ENCODE measurements around the gene GRIN3B. TPM values are rescaled to one million over a fixed set of nuclear protein-coding genes. Genes with fewer than 3 reads are reported as not detected.
A peak's percentile ranks its signal among the peaks of the same experiment; 100 is the strongest.

Gene GRIN3B
- total RNA-seq, 1 donor from 2014 or later: not detected

DNA sequence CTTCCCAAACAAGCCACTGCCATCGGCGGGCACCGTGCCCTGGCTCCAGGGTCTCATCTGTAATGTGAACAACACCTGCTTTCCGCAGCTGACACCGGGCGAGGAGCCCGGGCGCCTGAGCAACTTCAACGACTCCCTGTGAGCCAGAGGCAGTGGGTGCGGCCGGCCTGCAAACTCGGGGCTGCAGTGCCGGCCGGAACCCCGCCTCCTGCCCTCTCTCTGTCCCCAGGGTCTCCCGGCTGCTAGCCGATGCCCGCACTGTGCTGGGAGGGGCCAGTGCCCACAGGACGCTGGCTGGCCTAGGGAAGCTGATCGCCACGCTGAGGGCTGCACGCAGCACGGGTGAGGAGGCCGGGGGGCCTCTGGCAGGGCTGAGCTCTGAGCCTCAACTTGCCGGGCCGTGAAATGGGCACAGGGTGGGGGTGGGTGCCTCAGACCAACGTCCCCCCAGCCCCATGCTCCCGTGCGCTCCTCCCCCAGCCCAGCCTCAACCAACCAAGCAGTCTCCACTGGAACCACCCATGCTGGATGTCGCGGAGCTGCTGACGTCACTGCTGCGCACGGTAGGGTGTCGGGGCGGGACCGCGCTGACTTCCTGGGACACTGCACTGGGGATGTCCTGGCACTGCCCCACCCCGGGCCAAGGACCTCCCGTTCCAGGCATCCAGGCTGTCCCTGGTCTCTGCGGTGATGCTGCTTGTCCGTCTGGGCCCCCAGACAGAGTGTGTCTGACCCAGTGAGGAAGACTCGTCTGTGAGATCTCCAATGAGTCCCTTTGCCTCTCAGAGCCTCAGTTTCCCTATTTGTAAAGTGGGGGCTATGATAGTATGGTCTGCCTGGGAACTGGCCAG is 41.8 kb downstream of the GRIN3B start:
- peak; percentile 88 for DNase-seq

DNA sequence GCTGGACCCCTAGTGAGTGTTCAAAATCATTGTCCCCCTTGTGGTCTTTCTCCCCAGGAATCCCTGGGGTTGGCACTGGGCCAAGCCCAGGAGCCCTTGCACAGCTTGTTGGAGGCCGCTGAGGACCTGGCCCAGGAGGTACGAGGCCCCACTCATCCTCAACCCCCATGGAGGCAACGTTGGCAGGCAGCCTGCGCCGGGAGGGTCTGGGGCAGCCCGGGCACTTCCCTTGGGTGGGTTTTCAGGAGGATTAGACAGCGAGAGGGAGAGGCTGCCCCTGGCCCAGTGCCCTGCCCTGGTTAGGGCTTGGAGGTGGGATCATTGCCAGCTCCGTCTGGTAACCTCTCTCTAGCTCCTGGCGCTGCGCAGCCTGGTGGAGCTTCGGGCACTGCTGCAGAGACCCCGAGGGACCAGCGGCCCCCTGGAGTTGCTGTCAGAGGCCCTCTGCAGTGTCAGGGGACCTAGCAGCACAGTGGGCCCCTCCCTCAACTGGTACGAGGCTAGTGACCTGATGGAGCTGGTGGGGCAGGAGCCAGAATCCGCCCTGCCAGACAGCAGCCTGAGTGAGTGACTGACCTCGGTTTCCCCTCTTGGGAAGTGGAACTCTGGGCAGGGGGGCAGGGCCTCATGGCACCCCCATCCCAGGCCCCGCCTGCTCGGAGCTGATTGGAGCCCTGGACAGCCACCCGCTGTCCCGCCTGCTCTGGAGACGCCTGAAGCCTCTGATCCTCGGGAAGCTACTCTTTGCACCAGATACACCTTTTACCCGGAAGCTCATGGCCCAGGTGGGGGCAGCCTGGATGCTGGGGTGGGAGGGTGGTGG is 42.7 kb downstream of the GRIN3B start:
- DNase-seq: peak; percentile 62

DNA sequence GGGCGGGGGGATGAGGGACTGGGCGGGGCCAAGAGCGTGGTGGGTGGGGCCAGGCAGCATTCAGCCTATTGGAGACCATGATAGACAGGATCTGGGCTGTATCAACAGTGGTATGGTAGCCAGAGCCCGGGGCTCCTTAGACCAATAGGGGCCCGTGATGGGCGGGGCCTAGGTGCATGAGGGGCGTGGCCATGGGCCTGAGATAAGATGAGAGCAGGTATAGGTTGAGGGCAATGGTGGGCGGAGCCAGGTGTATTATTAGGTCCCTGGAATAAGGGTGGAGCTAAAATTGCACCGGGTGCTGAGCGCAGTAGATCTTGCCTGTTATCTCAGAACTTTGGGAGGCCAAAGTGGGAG is 45.0 kb downstream of the GRIN3B start:
- DNase-seq: no peak

DNA sequence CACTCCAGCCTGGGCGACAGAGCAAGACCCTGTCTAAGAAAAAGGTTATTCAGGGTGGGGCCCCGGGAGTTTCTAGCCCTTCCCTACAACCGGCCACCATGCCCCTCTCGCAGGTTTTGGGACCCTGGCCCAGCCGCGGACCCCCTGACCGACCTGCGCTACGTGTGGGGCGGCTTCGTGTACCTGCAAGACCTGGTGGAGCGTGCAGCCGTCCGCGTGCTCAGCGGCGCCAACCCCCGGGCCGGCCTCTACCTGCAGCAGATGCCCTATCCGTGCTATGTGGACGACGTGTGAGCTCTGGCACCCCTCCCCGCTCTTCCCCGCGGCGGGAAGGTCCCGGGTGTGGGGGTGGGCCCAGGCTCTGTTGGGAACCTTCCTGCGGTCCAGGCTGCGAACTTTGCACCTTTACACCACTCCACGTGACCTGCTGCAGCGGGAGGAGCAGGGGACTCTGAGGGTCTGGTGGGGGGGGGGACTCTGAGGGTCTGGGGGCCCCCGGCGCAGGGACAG is 46.0 kb downstream of the GRIN3B start:
- DNase-seq: no peak

DNA sequence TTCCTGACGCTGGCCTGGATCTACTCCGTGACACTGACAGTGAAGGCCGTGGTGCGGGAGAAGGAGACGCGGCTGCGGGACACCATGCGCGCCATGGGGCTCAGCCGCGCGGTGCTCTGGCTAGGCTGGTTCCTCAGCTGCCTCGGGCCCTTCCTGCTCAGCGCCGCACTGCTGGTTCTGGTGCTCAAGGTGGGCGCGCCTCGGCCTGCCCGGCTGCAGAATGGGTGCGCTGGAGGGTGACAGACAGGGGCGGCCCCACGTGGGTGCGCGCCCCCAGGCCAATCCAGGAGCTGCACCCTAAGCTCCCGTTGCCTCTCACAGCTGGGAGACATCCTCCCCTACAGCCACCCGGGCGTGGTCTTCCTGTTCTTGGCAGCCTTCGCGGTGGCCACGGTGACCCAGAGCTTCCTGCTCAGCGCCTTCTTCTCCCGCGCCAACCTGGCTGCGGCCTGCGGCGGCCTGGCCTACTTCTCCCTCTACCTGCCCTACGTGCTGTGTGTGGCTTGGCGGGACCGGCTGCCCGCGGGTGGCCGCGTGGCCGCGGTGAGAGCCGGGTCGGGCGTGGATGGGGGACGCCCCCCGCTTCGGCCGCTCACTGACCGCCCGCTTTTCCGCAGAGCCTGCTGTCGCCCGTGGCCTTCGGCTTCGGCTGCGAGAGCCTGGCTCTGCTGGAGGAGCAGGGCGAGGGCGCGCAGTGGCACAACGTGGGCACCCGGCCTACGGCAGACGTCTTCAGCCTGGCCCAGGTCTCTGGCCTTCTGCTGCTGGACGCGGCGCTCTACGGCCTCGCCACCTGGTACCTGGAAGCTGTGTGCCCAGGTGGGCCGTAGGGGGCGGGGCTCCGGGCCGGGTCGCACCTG is 46.8 kb downstream of the GRIN3B start:
- DNase-seq: no peak

DNA sequence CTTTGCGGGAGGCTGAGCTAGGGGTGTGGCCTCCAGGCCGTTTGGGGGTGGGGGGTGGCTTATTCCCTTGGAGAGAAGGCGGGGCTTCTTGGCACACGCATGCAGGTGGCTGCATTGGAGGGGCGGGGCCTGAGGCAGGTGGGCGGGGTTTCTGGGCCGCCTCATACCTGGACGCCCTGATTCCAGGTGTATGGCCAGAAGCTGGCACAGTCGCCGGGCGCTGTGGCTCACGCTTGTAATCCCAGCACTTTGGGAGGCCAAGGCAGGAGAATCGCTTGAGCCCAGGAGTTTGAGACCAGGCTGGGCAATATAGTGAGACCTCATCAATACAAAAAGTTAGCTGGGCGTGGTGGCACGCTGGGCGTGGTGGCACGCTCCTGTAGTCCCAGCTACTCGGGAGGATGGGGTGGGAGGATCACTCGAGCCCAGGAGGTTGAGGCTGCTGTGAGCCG is 47.5 kb downstream of the GRIN3B start:
- DNase-seq: no peak

DNA sequence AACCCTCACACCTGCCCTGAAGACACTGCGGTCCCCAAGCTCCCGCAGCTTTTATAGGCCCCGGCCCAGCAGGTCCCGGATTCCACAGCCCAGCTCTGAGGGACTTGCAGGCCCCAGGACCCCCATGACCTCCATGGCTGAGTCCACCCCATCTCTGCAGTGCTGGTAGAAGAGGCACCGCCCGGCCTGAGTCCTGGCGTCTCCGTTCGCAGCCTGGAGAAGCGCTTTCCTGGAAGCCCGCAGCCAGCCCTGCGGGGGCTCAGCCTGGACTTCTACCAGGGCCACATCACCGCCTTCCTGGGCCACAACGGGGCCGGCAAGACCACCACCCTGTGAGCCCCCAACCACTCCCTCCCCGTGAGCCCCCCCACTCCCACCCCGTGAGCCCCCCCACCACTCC is 48.9 kb downstream of the GRIN3B start:
- no peak for DNase-seq

DNA sequence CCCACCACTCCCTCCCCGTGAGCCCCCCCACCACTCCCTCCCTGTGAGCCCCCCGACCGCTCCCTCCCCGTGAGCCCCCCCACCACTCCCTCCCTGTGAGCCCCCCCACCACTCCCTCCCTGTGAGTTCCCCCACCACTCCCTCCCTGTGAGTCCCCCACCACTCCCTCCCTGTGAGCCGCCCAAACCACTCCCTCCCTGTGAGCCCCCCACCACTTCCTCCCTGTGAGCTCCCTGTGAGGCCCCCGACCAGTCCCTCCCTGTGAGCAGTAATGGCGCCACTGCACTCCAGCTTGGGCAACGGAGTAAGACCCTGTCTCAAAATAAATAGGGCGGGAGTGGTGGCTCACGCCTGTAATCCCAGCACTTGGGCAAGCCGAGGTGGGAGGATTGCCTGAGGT is 49.6 kb downstream of the GRIN3B start:
- DNase-seq: no peak

DNA sequence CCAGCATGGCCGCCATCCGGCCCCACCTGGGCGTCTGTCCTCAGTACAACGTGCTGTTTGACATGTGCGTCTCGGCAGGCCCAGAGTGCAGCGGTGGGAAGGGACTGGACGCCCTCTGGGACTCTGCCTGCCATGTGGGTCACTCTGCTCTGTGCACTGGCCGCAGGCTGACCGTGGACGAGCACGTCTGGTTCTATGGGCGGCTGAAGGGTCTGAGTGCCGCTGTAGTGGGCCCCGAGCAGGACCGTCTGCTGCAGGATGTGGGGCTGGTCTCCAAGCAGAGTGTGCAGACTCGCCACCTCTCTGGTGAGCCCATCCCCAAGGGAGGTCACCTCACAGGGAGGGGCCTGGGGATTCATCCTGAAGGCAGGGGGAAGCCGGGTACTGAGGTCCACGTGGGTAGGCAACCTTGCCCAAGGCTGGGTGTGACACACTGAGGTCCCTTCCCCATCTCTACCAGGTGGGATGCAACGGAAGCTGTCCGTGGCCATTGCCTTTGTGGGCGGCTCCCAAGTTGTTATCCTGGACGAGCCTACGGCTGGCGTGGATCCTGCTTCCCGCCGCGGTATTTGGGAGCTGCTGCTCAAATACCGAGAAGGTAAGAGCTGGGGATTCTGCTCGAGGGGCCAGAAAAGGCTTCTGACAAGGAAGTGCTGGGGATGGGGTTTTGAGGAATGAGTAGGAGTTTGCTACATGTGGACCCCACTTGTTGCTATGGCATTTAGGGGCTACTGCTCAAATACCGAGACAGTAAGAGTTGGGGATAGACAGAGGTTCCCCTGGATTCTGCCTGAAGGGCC is 51.0 kb downstream of the GRIN3B start:
- no peak for DNase-seq

DNA sequence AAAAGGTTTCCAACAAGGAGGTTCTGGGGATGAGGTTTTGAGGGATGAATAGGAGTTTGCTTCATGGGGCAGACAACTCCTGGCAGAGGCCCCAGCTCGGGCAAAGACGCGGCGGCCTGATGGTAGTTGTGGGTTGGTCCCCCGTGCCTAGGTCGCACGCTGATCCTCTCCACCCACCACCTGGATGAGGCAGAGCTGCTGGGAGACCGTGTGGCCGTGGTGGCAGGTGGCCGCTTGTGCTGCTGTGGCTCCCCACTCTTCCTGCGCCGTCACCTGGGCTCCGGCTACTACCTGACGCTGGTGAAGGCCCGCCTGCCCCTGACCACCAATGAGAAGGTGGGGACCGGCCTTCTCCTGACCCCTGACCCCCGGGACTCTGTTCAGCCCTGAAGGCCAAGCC is 51.6 kb downstream of the GRIN3B start:
- no peak for DNase-seq

DNA sequence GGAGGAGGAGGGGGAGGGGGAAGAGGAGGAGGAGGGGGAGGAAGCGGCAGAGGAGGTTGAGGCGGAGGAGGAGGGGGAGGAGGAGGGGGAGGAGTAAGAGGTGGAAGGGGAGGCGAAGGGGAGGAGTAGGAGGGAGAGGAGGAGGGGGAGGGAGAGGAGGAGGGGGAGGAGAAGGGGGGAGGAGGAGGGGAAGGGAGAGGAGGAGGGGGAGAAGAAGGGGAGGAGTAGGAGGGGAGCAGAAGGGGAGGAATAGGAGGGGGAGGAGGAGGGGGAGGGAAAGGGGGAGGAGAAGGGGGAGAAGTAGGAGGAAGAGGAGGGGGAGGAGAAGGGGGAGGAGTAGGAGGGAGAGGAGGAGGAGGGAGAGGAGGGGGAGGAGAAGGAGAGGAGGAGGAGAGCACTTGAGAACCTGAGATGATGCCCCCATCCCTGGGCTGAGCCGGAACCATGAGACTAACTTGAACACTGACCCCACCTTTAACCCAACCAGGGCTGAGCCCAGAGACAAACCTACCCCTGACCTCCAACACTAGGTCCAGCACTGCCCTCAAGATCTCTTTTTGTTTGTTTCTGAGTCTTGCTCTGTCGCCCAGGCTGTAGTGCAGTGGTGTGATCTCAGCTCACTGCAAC is 52.2 kb downstream of the GRIN3B start:
- no peak for DNase-seq

DNA sequence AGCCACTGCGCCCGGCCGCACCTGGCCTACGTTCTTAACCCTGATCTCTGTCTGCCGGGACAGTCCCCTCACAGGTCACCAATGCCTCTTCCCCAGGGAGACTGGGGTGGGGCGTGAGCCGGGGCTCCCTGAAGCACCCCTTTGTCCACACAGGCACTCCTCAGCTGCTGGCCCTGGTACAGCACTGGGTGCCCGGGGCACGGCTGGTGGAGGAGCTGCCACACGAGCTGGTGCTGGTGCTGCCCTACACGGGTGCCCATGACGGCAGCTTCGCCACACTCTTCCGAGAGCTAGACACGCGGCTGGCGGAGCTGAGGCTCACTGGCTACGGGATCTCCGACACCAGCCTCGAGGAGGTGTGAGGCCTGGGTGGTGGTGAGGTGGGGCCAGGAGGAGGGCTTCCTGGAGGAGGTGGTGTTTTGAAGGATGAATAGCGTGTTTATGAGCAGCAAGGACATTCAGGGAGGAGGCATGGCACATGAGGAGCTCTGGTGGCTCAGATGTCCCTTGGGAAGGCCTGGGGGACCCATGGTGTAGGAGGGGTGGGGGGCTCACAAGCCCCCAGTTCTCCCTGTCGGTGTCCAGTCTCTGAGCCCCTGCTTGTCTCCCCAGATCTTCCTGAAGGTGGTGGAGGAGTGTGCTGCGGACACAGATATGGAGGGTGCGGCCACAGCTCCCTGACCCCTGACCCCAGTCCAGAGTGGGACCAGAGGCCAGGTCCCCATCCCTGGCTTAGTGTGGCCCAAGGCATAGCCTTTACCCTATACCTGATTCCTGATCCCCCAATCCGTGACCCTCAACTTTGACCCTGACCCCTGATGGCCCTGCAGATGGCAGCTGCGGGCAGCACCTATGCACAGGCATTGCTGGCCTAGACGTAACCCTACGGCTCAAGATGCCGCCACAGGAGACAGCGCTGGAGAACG is 53.2 kb downstream of the GRIN3B start:
- no peak for DNase-seq

DNA sequence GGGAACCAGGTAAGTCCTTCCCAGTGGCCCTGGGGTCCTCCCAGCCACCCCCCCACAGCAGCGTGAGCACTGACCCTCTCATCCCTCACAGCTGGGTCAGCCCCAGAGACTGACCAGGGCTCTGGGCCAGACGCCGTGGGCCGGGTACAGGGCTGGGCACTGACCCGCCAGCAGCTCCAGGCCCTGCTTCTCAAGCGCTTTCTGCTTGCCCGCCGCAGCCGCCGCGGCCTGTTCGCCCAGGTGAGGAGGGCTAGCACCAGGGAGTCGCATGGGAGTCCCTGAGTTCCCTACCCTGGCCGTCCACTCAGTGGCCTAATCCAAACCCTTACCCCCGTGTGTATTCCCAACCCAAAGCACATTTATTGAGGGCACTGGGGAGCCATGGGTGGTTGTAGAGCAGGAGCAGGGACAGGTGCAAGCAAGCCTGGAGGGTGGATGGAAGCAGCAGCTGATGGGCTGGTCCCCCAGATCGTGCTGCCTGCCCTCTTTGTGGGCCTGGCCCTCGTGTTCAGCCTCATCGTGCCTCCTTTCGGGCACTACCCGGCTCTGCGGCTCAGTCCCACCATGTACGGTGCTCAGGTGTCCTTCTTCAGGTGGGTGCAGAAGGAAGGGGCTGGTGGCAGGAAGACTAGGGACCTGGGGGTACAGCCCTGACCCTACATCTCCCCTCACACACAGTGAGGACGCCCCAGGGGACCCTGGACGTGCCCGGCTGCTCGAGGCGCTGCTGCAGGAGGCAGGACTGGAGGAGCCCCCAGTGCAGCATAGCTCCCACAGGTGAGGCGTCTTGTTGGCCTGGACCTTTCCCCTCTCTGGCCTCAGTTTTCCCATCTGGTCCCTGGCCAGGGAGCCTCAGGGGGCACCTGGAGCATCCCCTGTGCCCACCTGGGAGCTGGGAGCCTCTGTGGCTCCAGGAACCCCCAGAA is 54.1 kb downstream of the GRIN3B start:
- DNase-seq: no peak

DNA sequence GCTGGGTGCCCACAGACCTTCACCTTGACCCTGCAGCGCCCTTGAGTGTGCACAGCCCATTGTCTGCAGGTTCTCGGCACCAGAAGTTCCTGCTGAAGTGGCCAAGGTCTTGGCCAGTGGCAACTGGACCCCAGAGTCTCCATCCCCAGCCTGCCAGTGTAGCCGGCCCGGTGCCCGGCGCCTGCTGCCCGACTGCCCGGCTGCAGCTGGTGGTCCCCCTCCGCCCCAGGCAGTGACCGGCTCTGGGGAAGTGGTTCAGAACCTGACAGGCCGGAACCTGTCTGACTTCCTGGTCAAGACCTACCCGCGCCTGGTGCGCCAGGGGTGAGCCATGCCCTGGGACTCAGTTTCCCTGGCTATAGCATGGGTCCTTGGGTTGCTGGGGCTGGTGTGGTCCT is 54.8 kb downstream of the GRIN3B start:
- DNase-seq: no peak

DNA sequence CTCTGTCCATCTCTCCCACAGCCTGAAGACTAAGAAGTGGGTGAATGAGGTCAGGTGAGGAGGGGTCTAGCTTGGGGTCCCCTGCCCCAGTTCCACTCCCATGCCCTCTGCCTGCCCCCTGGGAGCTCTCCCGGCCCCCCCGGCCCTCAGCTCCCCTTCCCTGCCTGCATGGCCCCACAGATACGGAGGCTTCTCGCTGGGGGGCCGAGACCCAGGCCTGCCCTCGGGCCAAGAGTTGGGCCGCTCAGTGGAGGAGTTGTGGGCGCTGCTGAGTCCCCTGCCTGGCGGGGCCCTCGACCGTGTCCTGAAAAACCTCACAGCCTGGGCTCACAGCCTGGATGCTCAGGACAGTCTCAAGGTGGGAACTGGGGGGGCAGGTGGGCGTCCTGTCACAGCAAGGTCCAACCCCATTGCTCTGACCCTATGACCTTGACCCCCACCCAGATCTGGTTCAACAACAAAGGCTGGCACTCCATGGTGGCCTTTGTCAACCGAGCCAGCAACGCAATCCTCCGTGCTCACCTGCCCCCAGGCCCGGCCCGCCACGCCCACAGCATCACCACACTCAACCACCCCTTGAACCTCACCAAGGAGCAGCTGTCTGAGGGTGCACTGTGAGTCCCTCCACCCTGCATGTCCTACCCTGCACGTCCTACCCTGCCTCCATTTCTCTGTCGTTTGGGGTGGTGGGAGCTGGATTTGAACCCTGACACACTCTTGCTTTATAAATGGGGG is 55.8 kb downstream of the GRIN3B start:
- DNase-seq: no peak

DNA sequence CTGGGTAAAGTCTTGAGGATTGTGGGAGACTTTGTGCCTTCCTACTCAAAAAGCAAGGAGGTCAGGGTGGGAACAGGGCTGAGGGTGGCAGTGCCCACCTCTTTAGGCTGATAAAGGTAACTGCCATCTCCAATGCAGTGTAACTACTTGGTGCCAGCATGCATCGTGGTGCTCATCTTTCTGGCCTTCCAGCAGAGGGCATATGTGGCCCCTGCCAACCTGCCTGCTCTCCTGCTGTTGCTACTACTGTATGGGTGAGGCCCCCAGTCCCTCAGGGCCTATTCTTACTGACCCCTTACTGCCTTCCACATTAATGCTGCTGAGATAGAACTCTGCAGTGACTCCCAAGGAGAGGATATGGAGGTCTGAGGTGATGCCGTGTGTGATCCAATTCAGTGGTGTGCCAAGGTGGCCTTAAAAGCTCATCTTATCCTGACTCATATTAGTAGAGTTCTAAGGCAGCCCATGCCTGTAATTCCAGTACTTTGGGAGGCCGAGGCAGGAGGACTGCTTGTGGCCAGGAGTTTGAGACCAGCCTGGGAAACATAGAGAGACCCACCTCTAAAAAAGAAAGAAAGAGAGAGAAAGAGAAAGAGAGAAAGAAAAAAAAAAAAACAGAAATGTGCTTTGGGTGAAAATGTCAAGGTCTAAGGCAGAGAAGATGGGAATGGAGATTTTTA is 57.1 kb downstream of the GRIN3B start:
- DNase-seq: peak; percentile 33

DNA sequence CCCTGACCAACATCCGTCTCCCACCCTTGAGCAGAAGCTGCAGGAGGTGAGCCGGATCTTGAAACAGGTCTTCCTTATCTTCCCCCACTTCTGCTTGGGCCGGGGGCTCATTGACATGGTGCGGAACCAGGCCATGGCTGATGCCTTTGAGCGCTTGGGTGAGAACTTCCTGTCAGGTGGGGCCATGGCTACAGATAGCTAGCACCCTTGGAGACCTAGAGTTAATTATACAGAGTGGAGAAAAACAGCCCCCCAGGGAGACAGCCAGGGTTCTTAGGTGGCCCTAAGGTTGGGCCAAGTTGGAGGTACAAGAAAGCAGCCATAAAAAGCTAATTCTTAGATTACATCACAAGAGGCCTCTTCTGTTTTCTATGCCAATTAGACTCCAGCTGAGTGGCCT is 57.9 kb downstream of the GRIN3B start:
- DNase-seq: no peak
